ENCODE measurements around the gene FCGR3B. TPM values are rescaled to one million over a fixed set of nuclear protein-coding genes. Genes with fewer than 3 reads are reported as not detected.
"Not testable (repeated sequence)": the region's sequence is repeated elsewhere in the genome, so short reads cannot be mapped to it uniquely, and the experiment has no call there.

The FCGR3B gene
- total RNA-seq, 3 donors from 2014 or later, result 0.32 to 3.9 (median 3.8) TPM

GRCh38 chr1:161663569-161663968 lies 32.6 kb upstream of the FCGR3B start:
- H3K36me3 ChIP-seq; H3K4me3 ChIP-seq; H3K27me3 ChIP-seq; DNase-seq (ENCODE audit: low spot score in 2 of 2); intact Hi-C loops (cut with DNase I; ENCODE audit: low total_unique reads); H3K9me3 ChIP-seq; H3K27ac ChIP-seq; H3K4me1 ChIP-seq: not testable (repeated sequence)

GRCh38 chr1:161662684-161663339 lies 31.8 kb upstream of the FCGR3B start, which contains the start of gene FCGR2B:
TSS of gene FCGR2B (plus strand) at chr1:161663143. CDS start at chr1:161663242, 99 bp downstream.
- H3K36me3 ChIP-seq; H3K4me3 ChIP-seq; DNase-seq (ENCODE audit: low spot score in 2 of 2); intact Hi-C loops (cut with DNase I; ENCODE audit: low total_unique reads); H3K27me3 ChIP-seq; H3K27ac ChIP-seq; H3K4me1 ChIP-seq; H3K9me3 ChIP-seq: not testable (repeated sequence)

- H3K27ac ChIP-seq; H3K4me1 ChIP-seq; H3K36me3 ChIP-seq; H3K27me3 ChIP-seq; intact Hi-C loops (cut with DNase I; ENCODE audit: low total_unique reads); DNase-seq (ENCODE audit: low spot score in 2 of 2); H3K9me3 ChIP-seq; H3K4me3 ChIP-seq: not testable (repeated sequence)
These were observed 30.8 kb upstream of the FCGR3B start for GRCh38 chr1:161661660-161662311.

- H3K36me3 ChIP-seq; H3K27ac ChIP-seq; intact Hi-C loops (cut with DNase I; ENCODE audit: low total_unique reads); DNase-seq (ENCODE audit: low spot score in 2 of 2); H3K4me1 ChIP-seq; H3K4me3 ChIP-seq; H3K27me3 ChIP-seq; H3K9me3 ChIP-seq: not testable (repeated sequence)
These were observed 27.5 kb upstream of the FCGR3B start for GRCh38 chr1:161658524-161658923.

GRCh38 chr1:161653971-161654370 lies 23.0 kb upstream of the FCGR3B start:
- H3K4me3 ChIP-seq; H3K27me3 ChIP-seq; H3K9me3 ChIP-seq; DNase-seq (ENCODE audit: low spot score in 2 of 2); H3K4me1 ChIP-seq; H3K27ac ChIP-seq; intact Hi-C loops (cut with DNase I; ENCODE audit: low total_unique reads); H3K36me3 ChIP-seq: not testable (repeated sequence)

GRCh38 chr1:161653541-161653940 lies 22.6 kb upstream of the FCGR3B start:
- H3K9me3 ChIP-seq; H3K27me3 ChIP-seq; DNase-seq (ENCODE audit: low spot score in 2 of 2); H3K27ac ChIP-seq; intact Hi-C loops (cut with DNase I; ENCODE audit: low total_unique reads); H3K4me3 ChIP-seq; H3K4me1 ChIP-seq; H3K36me3 ChIP-seq: not testable (repeated sequence)

- H3K36me3 ChIP-seq; intact Hi-C loops (cut with DNase I; ENCODE audit: low total_unique reads); DNase-seq (ENCODE audit: low spot score in 2 of 2); H3K27ac ChIP-seq; H3K4me3 ChIP-seq; H3K4me1 ChIP-seq; H3K27me3 ChIP-seq; H3K9me3 ChIP-seq: not testable (repeated sequence)
- TF ChIP-seq CTCF (IDR thresholded peaks at IDR 0.05), result peak in 1 of 3 donors; percentile 16
These were observed 16.8 kb upstream of the FCGR3B start for GRCh38 chr1:161647507-161648360.

GRCh38 chr1:161644855-161645254 lies 13.9 kb upstream of the FCGR3B start:
- intact Hi-C loops (cut with DNase I; ENCODE audit: low total_unique reads); H3K4me1 ChIP-seq; H3K27me3 ChIP-seq; H3K36me3 ChIP-seq; DNase-seq (ENCODE audit: low spot score in 2 of 2); H3K9me3 ChIP-seq; H3K4me3 ChIP-seq; H3K27ac ChIP-seq: not testable (repeated sequence)

GRCh38 chr1:161643481-161644208 lies 12.7 kb upstream of the FCGR3B start:
- H3K27ac ChIP-seq; intact Hi-C loops (cut with DNase I; ENCODE audit: low total_unique reads); H3K4me3 ChIP-seq; H3K36me3 ChIP-seq; H3K27me3 ChIP-seq; H3K9me3 ChIP-seq; DNase-seq (ENCODE audit: low spot score in 2 of 2); H3K4me1 ChIP-seq: not testable (repeated sequence)

GRCh38 chr1:161642697-161643096 lies 11.7 kb upstream of the FCGR3B start:
- H3K4me3 ChIP-seq; H3K27ac ChIP-seq; H3K27me3 ChIP-seq; DNase-seq (ENCODE audit: low spot score in 2 of 2); H3K9me3 ChIP-seq; H3K4me1 ChIP-seq; intact Hi-C loops (cut with DNase I; ENCODE audit: low total_unique reads); H3K36me3 ChIP-seq: not testable (repeated sequence)

GRCh38 chr1:161639203-161639602 lies 8.2 kb upstream of the FCGR3B start:
- H3K9me3 ChIP-seq; H3K36me3 ChIP-seq; DNase-seq (ENCODE audit: low spot score in 2 of 2); H3K4me1 ChIP-seq; H3K4me3 ChIP-seq; H3K27ac ChIP-seq; H3K27me3 ChIP-seq; intact Hi-C loops (cut with DNase I; ENCODE audit: low total_unique reads): not testable (repeated sequence)
